Measurements from ENCODE around the gene CPEB3. TPM values are rescaled to one million over a fixed set of nuclear protein-coding genes. Genes with fewer than 3 reads are reported as not detected.
A peak's percentile ranks its signal among the peaks of the same experiment; 100 is the strongest.

The CPEB3 gene
- total and polyA plus RNA-seq, 2 donors (not counting 1 experiment from before 2014, with no cell fraction given) = 0.37 to 0.66 TPM

DNA sequence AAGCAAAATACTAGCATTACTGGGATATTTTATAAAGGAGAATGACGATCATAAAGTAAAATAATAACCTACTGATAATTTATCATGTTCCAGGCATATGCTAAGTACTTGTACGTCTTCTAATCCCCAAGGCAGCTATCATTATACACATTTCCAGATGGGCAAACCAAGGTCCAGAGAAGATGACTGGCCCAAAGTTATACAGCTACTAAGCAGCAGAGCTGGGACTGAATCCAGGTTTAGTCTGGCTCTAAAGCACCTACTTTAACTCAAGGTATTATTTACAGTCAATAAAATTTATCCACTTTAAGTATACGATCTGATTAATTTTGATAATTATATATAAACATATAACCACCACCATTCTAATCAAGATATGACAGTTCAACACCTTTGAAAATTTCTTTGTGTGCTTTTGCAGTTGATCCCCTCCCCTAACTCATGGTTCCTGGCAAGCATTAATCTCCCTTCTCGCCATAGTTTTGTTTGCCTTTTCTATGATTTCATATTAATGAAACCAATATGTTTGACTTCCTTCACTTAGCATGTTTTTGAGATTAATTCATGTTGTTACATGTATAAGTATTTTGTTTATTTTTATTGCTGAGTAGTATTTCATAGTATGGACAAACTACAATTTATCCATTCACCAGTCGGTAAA is 126.7 kb downstream of the CPEB3 start:
- H3K4me3 ChIP-seq (replicated peaks in 1 of 4; ENCODE audit: control extremely low read depth in 1 of 4, insufficient read depth in 1 of 4, low read depth in 3 of 4, low read length in 4 of 4) = no peak overlapping the region
- TF ChIP-seq, protein P1, sequence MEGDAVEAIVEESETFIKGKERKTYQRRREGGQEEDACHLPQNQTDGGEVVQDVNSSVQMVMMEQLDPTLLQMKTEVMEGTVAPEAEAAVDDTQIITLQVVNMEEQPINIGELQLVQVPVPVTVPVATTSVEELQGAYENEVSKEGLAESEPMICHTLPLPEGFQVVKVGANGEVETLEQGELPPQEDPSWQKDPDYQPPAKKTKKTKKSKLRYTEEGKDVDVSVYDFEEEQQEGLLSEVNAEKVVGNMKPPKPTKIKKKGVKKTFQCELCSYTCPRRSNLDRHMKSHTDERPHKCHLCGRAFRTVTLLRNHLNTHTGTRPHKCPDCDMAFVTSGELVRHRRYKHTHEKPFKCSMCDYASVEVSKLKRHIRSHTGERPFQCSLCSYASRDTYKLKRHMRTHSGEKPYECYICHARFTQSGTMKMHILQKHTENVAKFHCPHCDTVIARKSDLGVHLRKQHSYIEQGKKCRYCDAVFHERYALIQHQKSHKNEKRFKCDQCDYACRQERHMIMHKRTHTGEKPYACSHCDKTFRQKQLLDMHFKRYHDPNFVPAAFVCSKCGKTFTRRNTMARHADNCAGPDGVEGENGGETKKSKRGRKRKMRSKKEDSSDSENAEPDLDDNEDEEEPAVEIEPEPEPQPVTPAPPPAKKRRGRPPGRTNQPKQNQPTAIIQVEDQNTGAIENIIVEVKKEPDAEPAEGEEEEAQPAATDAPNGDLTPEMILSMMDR (conservative IDR thresholded peaks at IDR 0.05 in 1 of 2, IDR thresholded peaks at IDR 0.05 in 1 of 2; ENCODE audit: low read depth in 1 of 2, low read length in 2 of 2) = no peak
- no peak for TF ChIP-seq EZH2 (IDR thresholded peaks at IDR 0.05; ENCODE audit: low read length, missing control alignments)
- no peaks in the 10 kb centered on the region for H3K27me3 ChIP-seq (ENCODE audit: control insufficient read depth, insufficient read depth, low read length)
- no peak overlapping the region for H3K9ac ChIP-seq (ENCODE audit: insufficient read depth, low read length)
- DNase-seq (ENCODE audit: low read depth in 2 of 2) = peak in 1 of 2 donors; percentile 7
- no peaks in the 10 kb centered on the region for H3K36me3 ChIP-seq (ENCODE audit: control insufficient read depth, insufficient read depth, low read length)
- no peaks in the 10 kb centered on the region for H3K4me1 ChIP-seq (ENCODE audit: control insufficient read depth, extremely low read depth, insufficient read depth, low read length)
- H3K9me3 ChIP-seq (ENCODE audit: control insufficient read depth, insufficient read depth, low read depth, low read length) = no peaks in the 10 kb centered on the region
- H4K20me1 ChIP-seq (ENCODE audit: control insufficient read depth, extremely low read depth, insufficient read depth, low read length) = no peaks in the 10 kb centered on the region
- no peak overlapping the region for H2AFZ ChIP-seq (ENCODE audit: low read length)
- H3K79me2 ChIP-seq (ENCODE audit: control insufficient read depth, insufficient read depth, low read length) = no peaks in the 10 kb centered on the region
- H3K4me2 ChIP-seq (ENCODE audit: extremely low read depth, insufficient read depth, low read length) = no peak overlapping the region
- H3K27ac ChIP-seq (ENCODE audit: insufficient read depth, low read length) = no peak overlapping the region

GRCh38 chr10:92162541-92162940 is 128.3 kb downstream of the CPEB3 start:
- Histone ChIP-seq H3K4me1 (ENCODE audit: control insufficient read depth, extremely low read depth, insufficient read depth, low read length) (no peaks in the 10 kb centered on the region), H3K27ac (ENCODE audit: insufficient read depth, low read length) (no peak overlapping the region), H2AFZ (ENCODE audit: low read length) (no peak overlapping the region), H3K4me3 (replicated peaks in 1 of 4; ENCODE audit: control extremely low read depth in 1 of 4, insufficient read depth in 1 of 4, low read depth in 3 of 4, low read length in 4 of 4) (no peak overlapping the region), H3K4me2 (ENCODE audit: extremely low read depth, insufficient read depth, low read length) (no peak overlapping the region), H3K79me2 (ENCODE audit: control insufficient read depth, insufficient read depth, low read length) (no peaks in the 10 kb centered on the region), H4K20me1 (ENCODE audit: control insufficient read depth, extremely low read depth, insufficient read depth, low read length) (no peaks in the 10 kb centered on the region), H3K9me3 (ENCODE audit: control insufficient read depth, insufficient read depth, low read depth, low read length) (no peaks in the 10 kb centered on the region), H3K27me3 (ENCODE audit: control insufficient read depth, insufficient read depth, low read length) (no peaks in the 10 kb centered on the region), H3K36me3 (ENCODE audit: control insufficient read depth, insufficient read depth, low read length) (no peaks in the 10 kb centered on the region), H3K9ac (ENCODE audit: insufficient read depth, low read length) (no peak overlapping the region)
- TF ChIP-seq EZH2 (IDR thresholded peaks at IDR 0.05; ENCODE audit: low read length, missing control alignments) = no peak
- TF ChIP-seq, protein P1 (conservative IDR thresholded peaks at IDR 0.05 in 1 of 2, IDR thresholded peaks at IDR 0.05 in 1 of 2; ENCODE audit: low read depth in 1 of 2, low read length in 2 of 2) = no peak
- no peak for DNase-seq (ENCODE audit: low read depth in 2 of 2)

DNA sequence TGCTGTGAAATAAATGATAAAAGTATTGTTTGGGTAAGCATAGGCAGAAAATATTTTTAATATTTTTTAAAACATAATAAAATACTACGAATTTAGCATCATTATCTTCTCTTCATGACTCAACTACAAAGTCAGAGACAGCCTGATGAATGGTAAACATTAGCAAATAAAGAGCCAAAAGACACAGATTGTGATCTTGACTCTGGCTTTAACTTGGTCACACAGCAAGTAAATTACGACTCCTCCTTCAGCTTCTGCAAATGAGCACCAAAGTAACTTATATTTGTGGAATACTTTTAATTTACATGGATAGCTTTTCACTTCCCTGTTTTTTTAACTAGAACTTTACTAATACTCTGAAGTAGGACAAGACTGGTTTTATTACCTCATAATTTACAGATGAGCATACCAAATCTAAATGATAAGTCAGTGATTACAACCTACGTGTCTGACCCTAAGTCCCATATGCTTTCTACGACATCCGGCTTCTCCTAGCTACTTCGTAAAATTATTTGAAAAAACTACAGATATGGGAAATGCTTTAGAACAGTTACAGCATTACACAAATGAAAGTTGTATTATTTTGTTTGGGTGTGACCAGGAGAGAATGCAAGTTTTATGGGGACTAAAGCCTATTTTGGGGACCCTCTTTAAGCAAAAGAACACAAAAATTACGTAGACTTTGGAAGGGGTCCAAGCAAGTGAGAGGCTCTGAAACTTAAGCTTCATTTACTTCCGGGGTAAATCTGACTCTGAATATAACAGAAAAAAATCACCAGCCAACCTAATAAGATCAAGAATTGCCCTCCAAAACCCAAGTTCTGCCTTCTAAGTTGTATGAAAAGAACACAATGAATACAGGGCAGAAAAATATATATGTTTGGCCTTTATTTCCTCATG is 133.8 kb downstream of the CPEB3 start:
- TF ChIP-seq, protein P1 (conservative IDR thresholded peaks at IDR 0.05 in 1 of 2, IDR thresholded peaks at IDR 0.05 in 1 of 2; ENCODE audit: low read depth in 1 of 2, low read length in 2 of 2) = no peak
- Histone ChIP-seq H3K4me3 (replicated peaks in 1 of 4; ENCODE audit: control extremely low read depth in 1 of 4, insufficient read depth in 1 of 4, low read depth in 3 of 4, low read length in 4 of 4) (no peak overlapping the region), H3K36me3 (ENCODE audit: control insufficient read depth, insufficient read depth, low read length) (no peaks in the 10 kb centered on the region), H4K20me1 (ENCODE audit: control insufficient read depth, extremely low read depth, insufficient read depth, low read length) (no peaks in the 10 kb centered on the region), H3K79me2 (ENCODE audit: control insufficient read depth, insufficient read depth, low read length) (no peaks in the 10 kb centered on the region), H2AFZ (ENCODE audit: low read length) (peak overlapping the region; percentile 0), H3K4me2 (ENCODE audit: extremely low read depth, insufficient read depth, low read length) (no peak overlapping the region), H3K27ac (ENCODE audit: insufficient read depth, low read length) (no peak overlapping the region), H3K4me1 (ENCODE audit: control insufficient read depth, extremely low read depth, insufficient read depth, low read length) (no peaks in the 10 kb centered on the region), H3K9ac (ENCODE audit: insufficient read depth, low read length) (no peak overlapping the region), H3K27me3 (ENCODE audit: control insufficient read depth, insufficient read depth, low read length) (no peaks in the 10 kb centered on the region), H3K9me3 (ENCODE audit: control insufficient read depth, insufficient read depth, low read depth, low read length) (no peaks in the 10 kb centered on the region)
- peak in 1 of 2 donors; percentile 55 for DNase-seq (ENCODE audit: low read depth in 2 of 2)
